BE2C (cell line): Measurements from ENCODE around the gene PLCD1.

Experiments used
- DNase-seq: peaks from one replicate; pipeline ENCODE4 v3.0.0-alpha.2; 2020
- H3K27me3 ChIP-seq: fragments of 250-450 bp; sonication (Bioruptor Pico); 2 replicates; pipeline ENCODE4 v1.5.1; 2020; ENCODE audit warnings: mild to moderate bottlenecking
- H3K36me3 ChIP-seq: fragments of 250-450 bp; sonication (Bioruptor Pico); 2 replicates; pipeline ENCODE4 v1.5.1; 2020; ENCODE audit warnings: mild to moderate bottlenecking
- H3K4me1 ChIP-seq: fragments of 250-450 bp; sonication (Bioruptor Pico); 2 replicates; pipeline ENCODE4 v1.5.1; 2020
- H3K4me3 ChIP-seq: 2 replicates; pipeline ENCODE4 v1.5.1; 2011; ENCODE audit warnings: low read depth, low read length
- H3K9me3 ChIP-seq: fragments of 250-450 bp; sonication (Bioruptor Pico); 2 replicates; pipeline ENCODE4 v1.5.1; 2020
- TF ChIP-seq, protein P1 (sequence below): IDR thresholded peaks from 2 replicates; pipeline ENCODE4 v1.5.1; 2012; ENCODE audit warnings: mild to moderate bottlenecking, low read depth, low read length

Gene PLCD1

DNA sequence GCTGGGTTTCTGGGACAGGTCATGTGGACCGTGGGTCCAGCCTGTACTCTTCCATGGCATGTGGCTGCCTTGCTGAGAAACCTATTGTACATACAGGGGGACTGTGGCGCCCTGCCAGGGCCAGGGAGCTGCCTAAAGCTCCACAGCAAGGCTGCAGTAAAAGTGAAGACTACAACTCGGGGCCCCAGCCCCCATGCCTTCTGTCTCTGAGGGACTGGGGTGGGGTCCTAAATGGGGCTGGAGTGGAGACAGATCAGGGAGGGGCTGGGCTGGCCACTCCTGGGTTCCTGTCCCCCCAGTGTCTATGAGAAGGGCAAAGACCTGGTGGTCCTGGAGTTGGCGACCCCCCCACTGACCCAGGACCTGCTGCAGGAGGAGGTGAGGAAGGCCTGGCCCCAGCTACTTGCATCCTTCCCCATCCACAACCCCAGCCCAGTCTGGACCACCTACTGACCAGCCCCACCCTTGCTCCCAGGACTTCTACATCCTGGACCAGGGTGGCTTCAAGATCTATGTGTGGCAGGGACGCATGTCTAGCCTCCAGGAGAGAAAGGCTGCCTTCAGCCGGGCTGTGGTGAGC, 31.6 kb downstream of the PLCD1 start:
- Histone ChIP-seq H3K27me3 (no peaks in the 10 kb centered on the region), H3K4me3 (no peak overlapping the region), H3K4me1 (no peaks in the 10 kb centered on the region), H3K9me3 (no peaks in the 10 kb centered on the region), H3K36me3 (no peaks in the 10 kb centered on the region)
- no peak for DNase-seq
- TF ChIP-seq, protein P1, sequence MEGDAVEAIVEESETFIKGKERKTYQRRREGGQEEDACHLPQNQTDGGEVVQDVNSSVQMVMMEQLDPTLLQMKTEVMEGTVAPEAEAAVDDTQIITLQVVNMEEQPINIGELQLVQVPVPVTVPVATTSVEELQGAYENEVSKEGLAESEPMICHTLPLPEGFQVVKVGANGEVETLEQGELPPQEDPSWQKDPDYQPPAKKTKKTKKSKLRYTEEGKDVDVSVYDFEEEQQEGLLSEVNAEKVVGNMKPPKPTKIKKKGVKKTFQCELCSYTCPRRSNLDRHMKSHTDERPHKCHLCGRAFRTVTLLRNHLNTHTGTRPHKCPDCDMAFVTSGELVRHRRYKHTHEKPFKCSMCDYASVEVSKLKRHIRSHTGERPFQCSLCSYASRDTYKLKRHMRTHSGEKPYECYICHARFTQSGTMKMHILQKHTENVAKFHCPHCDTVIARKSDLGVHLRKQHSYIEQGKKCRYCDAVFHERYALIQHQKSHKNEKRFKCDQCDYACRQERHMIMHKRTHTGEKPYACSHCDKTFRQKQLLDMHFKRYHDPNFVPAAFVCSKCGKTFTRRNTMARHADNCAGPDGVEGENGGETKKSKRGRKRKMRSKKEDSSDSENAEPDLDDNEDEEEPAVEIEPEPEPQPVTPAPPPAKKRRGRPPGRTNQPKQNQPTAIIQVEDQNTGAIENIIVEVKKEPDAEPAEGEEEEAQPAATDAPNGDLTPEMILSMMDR = no peak

DNA sequence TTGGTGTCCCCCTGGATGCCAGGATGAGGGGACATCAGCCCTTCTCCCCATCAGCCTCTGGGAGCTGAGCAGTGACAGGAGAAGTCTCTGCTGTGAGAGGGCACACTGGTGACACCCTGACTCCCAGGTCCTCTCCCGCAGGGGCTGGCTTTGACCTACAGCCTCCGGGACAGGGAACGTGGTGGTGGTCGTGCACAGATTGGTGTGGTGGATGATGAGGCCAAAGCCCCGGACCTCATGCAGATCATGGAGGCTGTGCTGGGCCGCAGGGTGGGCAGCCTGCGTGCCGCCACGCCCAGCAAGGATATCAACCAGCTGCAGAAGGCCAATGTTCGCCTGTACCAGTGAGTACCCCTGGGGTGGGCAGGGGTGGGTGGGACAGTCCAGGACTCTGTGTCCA, 32.1 kb downstream of the PLCD1 start:
- H3K36me3 ChIP-seq = no peaks in the 10 kb centered on the region
- TF ChIP-seq, protein P1 = no peak
- no peak for DNase-seq

DNA sequence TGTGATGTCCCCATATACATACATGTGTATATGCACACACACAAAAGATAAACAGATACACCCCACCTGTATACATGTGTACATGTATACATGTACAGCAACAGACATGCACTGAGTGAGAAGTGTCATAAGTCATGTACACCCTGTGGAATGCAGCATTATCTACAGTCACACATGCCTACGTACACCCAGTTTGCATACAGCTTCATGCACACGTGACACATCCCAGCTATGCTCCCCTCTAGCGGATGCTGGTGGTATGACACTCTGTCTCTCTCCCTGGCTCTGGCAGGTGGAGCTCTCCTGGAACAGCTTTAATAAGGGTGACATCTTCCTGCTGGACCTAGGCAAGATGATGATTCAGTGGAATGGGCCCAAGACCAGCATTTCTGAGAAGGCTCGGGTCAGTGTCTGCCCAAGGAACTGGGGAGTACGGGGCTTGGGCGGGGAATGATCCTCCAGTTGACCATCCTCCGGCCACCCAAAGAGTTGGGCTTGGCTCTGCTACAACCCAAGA, 32.6 kb downstream of the PLCD1 start:
- Histone ChIP-seq H3K36me3 (no peaks in the 10 kb centered on the region), H3K27me3 (no peaks in the 10 kb centered on the region), H3K9me3 (no peaks in the 10 kb centered on the region), H3K4me3 (no peak overlapping the region), H3K4me1 (no peaks in the 10 kb centered on the region)
- TF ChIP-seq, protein P1 = peak; percentile 78
- peak; percentile 66 for DNase-seq

More for the DNA sequence above, 32.1 kb downstream of the PLCD1 start:
- Histone ChIP-seq H3K4me1 (no peaks in the 10 kb centered on the region), H3K27me3 (no peaks in the 10 kb centered on the region), H3K9me3 (no peaks in the 10 kb centered on the region), H3K4me3 (no peak overlapping the region)

DNA sequence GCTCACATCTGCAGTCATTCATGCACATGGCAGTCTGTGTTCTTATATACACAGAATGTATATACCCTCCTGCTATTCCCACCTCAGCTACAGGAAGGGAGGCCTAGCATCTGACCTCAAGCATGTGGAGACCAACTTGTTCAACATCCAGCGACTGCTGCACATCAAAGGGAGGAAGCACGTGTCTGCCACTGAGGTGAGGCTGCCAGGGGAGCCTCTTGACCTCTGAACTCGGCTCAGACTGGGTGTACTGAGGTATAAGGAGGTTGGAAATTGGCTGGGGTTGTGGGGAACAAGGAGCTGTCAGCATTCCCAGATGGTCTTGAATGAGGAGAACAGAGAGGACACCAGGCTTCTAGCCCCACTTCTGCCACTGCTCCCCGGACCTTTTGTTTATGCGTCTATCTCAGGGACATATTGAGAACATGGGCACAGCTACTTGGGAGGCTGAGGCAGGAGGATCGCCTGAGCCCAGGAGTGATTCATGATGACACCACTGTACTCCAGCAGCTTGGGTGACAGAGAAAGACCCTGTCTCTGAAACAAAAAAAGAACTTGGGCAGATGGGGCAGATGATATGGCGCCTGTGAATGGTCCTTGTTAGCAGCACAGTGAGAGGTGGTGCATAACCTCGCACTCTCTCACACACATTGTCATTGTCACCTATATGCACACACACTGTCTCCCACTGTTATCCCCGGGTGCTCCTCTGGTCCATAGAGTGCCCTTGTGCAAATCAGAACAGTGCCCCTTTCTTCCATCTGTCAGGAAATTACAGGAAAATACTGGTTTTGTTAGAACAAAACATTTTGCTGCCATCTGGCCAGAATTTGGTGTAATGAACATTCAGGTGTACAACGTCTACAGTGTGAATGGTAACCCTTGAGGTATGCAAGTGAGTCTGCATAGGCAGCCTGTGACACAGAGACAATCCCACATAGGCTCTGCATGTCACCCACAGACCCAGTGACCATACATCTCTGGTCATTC, 33.5 kb downstream of the PLCD1 start:
- no peak overlapping the region for H3K4me3 ChIP-seq
- H3K4me1 ChIP-seq = no peaks in the 10 kb centered on the region
- H3K9me3 ChIP-seq = no peaks in the 10 kb centered on the region
- DNase-seq = no peak
- TF ChIP-seq, protein P1 = no peak
- no peaks in the 10 kb centered on the region for H3K36me3 ChIP-seq
- no peaks in the 10 kb centered on the region for H3K27me3 ChIP-seq

DNA sequence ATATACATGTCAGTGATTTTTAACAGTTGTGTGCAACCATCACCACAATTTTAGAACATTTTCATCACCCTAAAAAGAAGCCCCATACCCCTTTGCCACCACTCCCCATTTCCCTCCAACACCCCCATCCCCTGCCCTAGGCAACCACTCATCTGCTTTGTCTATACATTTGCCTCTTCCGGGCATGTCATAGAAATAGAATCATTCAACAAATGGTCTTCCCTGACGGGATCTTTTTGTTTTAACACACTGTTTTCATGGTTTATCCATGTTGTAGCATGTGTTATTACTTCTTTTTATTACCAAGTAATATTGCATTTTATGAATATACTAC, 34.8 kb downstream of the PLCD1 start:
- peak overlapping the region; percentile 65 for H3K4me3 ChIP-seq
- TF ChIP-seq, protein P1 = no peak
- H3K27me3 ChIP-seq = no peaks in the 10 kb centered on the region
- no peaks in the 10 kb centered on the region for H3K36me3 ChIP-seq
- no peak for DNase-seq
- no peaks in the 10 kb centered on the region for H3K4me1 ChIP-seq
- no peaks in the 10 kb centered on the region for H3K9me3 ChIP-seq
